Measurements from ENCODE around the gene KIF26A.

The KIF26A gene

GRCh38 chr14:104178279-104178678 is 39.9 kb downstream of the KIF26A start:
- TF ChIP-seq ZNF274 (IDR thresholded peaks at IDR 0.05; ENCODE audit: low read depth, low read length) = no peak
- no peak overlapping the region for H3K4me3 ChIP-seq (ENCODE audit: low read length)

- H3K4me3 ChIP-seq (ENCODE audit: low read length) = no peak overlapping the region
- no peak for TF ChIP-seq ZNF274 (IDR thresholded peaks at IDR 0.05; ENCODE audit: low read depth, low read length)
Measured at GRCh38 chr14:104179126-104179525, 40.7 kb downstream of the KIF26A start.

- TF ChIP-seq ZNF274 (IDR thresholded peaks at IDR 0.05; ENCODE audit: low read depth, low read length) = no peak
Measured at GRCh38 chr14:104179564-104180129, 41.3 kb downstream of the KIF26A start.

GRCh38 chr14:104180561-104181165 is 42.3 kb downstream of the KIF26A start:
- no peak overlapping the region for H3K4me3 ChIP-seq (ENCODE audit: low read length)
- TF ChIP-seq ZNF274 (IDR thresholded peaks at IDR 0.05; ENCODE audit: low read depth, low read length) = no peak

More at GRCh38 chr14:104179564-104180129, 41.3 kb downstream of the KIF26A start:
- H3K4me3 ChIP-seq (ENCODE audit: low read length) = no peak overlapping the region

- no peak overlapping the region for H3K4me3 ChIP-seq (ENCODE audit: low read length)
- no peak for TF ChIP-seq ZNF274 (IDR thresholded peaks at IDR 0.05; ENCODE audit: low read depth, low read length)
Measured at GRCh38 chr14:104181761-104182530, 43.6 kb downstream of the KIF26A start.

GRCh38 chr14:104182857-104183425 is 44.6 kb downstream of the KIF26A start:
- TF ChIP-seq ZNF274 (IDR thresholded peaks at IDR 0.05; ENCODE audit: low read depth, low read length) = no peak
- no peak overlapping the region for H3K4me3 ChIP-seq (ENCODE audit: low read length)

- TF ChIP-seq ZNF274 (IDR thresholded peaks at IDR 0.05; ENCODE audit: low read depth, low read length) = no peak
- no peak overlapping the region for H3K4me3 ChIP-seq (ENCODE audit: low read length)
Measured at GRCh38 chr14:104183796-104184195, 45.4 kb downstream of the KIF26A start.

- TF ChIP-seq ZNF274 (IDR thresholded peaks at IDR 0.05; ENCODE audit: low read depth, low read length) = no peak
- no peak overlapping the region for H3K4me3 ChIP-seq (ENCODE audit: low read length)
Measured at GRCh38 chr14:104184506-104184905, 46.1 kb downstream of the KIF26A start.

- TF ChIP-seq ZNF274 (IDR thresholded peaks at IDR 0.05; ENCODE audit: low read depth, low read length) = no peak
- H3K4me3 ChIP-seq (ENCODE audit: low read length) = no peak overlapping the region
Measured at GRCh38 chr14:104184911-104185499, 46.6 kb downstream of the KIF26A start.

- no peak overlapping the region for H3K4me3 ChIP-seq (ENCODE audit: low read length)
- TF ChIP-seq ZNF274 (IDR thresholded peaks at IDR 0.05; ENCODE audit: low read depth, low read length) = no peak
Measured at GRCh38 chr14:104185916-104186495, 47.6 kb downstream of the KIF26A start.

GRCh38 chr14:104186575-104186974 is 48.2 kb downstream of the KIF26A start:
- no peak for TF ChIP-seq ZNF274 (IDR thresholded peaks at IDR 0.05; ENCODE audit: low read depth, low read length)
- H3K4me3 ChIP-seq (ENCODE audit: low read length) = no peak overlapping the region

- no peak overlapping the region for H3K4me3 ChIP-seq (ENCODE audit: low read length)
Measured at GRCh38 chr14:104187121-104187889, 48.9 kb downstream of the KIF26A start.

GRCh38 chr14:104187931-104188726 is 49.7 kb downstream of the KIF26A start:
- H3K4me3 ChIP-seq (ENCODE audit: low read length) = no peak overlapping the region
- no peak for TF ChIP-seq ZNF274 (IDR thresholded peaks at IDR 0.05; ENCODE audit: low read depth, low read length)

More at GRCh38 chr14:104187121-104187889, 48.9 kb downstream of the KIF26A start:
- TF ChIP-seq ZNF274 (IDR thresholded peaks at IDR 0.05; ENCODE audit: low read depth, low read length) = no peak
